Epithelial cell of proximal tubule (primary cell): Measurements from ENCODE around the gene NCKAP5. TPM values are rescaled to one million over a fixed set of nuclear protein-coding genes. Genes with fewer than 3 reads are reported as not detected.

ENCODE experiments used
- DNase-seq: peaks from one replicate; pipeline ENCODE4 v3.0.0-alpha.2; 2011; ENCODE audit warnings: low read depth
- H3K4me3 ChIP-seq: 2 replicates; pipeline ENCODE4 v1.5.1; 2011; ENCODE audit warnings: low read depth, mild to moderate bottlenecking, low read length
- CTCF ChIP-seq: conservative IDR thresholded peaks from 2 replicates; pipeline ENCODE4 v1.5.1; 2012; ENCODE audit warnings: low read depth, mild to moderate bottlenecking, low read length
- total RNA-seq: library from RNA; depleted of rRNA; stranded (reverse); fragments of >200 nt; gene quantifications from 2 replicates; pipeline ENCODE4 v1.2.3, GENCODE V29; 2015

The NCKAP5 gene
- total RNA-seq, 1 donor from 2014 or later, result 0.69 TPM

- H3K4me3 ChIP-seq, result no peak overlapping the region
- peak; percentile 9 for DNase-seq
- TF ChIP-seq CTCF, result no peak
Measured at GRCh38 chr2:133286326-133286922, 281.8 kb downstream of the NCKAP5 start.

- H3K4me3 ChIP-seq, result no peak overlapping the region
- no peak for TF ChIP-seq CTCF
- DNase-seq, result no peak
Measured at GRCh38 chr2:133273031-133273430, 295.2 kb downstream of the NCKAP5 start.

GRCh38 chr2:133271105-133271504 lies 297.2 kb downstream of the NCKAP5 start:
- no peak for TF ChIP-seq CTCF
- DNase-seq, result no peak

GRCh38 chr2:133270550-133270949 lies 297.7 kb downstream of the NCKAP5 start:
- DNase-seq, result no peak
- no peak overlapping the region for H3K4me3 ChIP-seq
- TF ChIP-seq CTCF, result no peak

More at GRCh38 chr2:133271105-133271504, 297.2 kb downstream of the NCKAP5 start:
- H3K4me3 ChIP-seq, result no peak overlapping the region

GRCh38 chr2:133266926-133267590 lies 301.2 kb downstream of the NCKAP5 start:
- H3K4me3 ChIP-seq, result peak overlapping the region; percentile 45
- DNase-seq, result no peak
- TF ChIP-seq CTCF, result no peak

- no peak for DNase-seq
- no peak for TF ChIP-seq CTCF
- H3K4me3 ChIP-seq, result peak overlapping the region; percentile 45
Measured at GRCh38 chr2:133266041-133266925, 302.0 kb downstream of the NCKAP5 start.
